Ascending aorta (tissue), 2 donors: ENCODE measurements around the gene WDR64. TPM values are rescaled to one million over a fixed set of nuclear protein-coding genes. Genes with fewer than 3 reads are reported as not detected.

Experiments
- DNase-seq, 2 donors: peaks; one replicate each; pipeline ENCODE4 v3.0.0-alpha.2; 2019; ENCODE audit warnings: low spot score in 2 of 2
- H3K27ac ChIP-seq, 2 donors: fragments of 200-600 bp; sonication (generic); one replicate each; pipeline ENCODE4 v1.5.1; 2016 to 2017; ENCODE audit warnings: mild to moderate bottlenecking in 1 of 2
- H3K27me3 ChIP-seq: fragments of 200-600 bp; sonication (generic); one replicate; pipeline ENCODE4 v1.5.1; 2017
- H3K36me3 ChIP-seq, 2 donors: fragments of 200-600 bp; sonication (generic); one replicate each; pipeline ENCODE4 v1.5.1; 2016
- H3K4me1 ChIP-seq, 2 donors: fragments of 200-600 bp; sonication (generic); one replicate each; pipeline ENCODE4 v1.5.1; 2016 to 2017; ENCODE audit warnings: mild to moderate bottlenecking in 1 of 2
- H3K4me3 ChIP-seq, 2 donors: fragments of 200-600 bp; sonication (generic); one replicate each; pipeline ENCODE4 v1.5.1; 2016 to 2017; ENCODE audit warnings: mild to moderate bottlenecking in 1 of 2
- H3K9me3 ChIP-seq, 2 donors: fragments of 200-600 bp; sonication (generic); one replicate each; pipeline ENCODE4 v1.5.1; 2016
- intact Hi-C: fragments of 100-400 bp; cut with DNase I; formaldehyde crosslinking; loops from one replicate; pipeline ENCODE4 v1.15.1; 2023
- total RNA-seq: library from RNA; depleted of rRNA; stranded (reverse); fragments of >200 nt; gene quantifications from one replicate; pipeline ENCODE4 v1.1.0, GENCODE V29; 2016
- TF ChIP-seq, protein P1 (sequence below), 3 experiments: fragments of 200-600 bp in 2 of 3; fragments of 450-650 bp in 1 of 3; sonication (generic) in 2 of 3; IDR thresholded peaks; one replicate each; pipeline ENCODE4 v1.5.1; 2016 to 2019; ENCODE audit warnings: antibody characterized with exemption in 3 of 3, mild to moderate bottlenecking in 1 of 3, moderate library complexity in 1 of 3

WDR64 gene
- total RNA-seq, 1 donor from 2014 or later = not detected

DNA sequence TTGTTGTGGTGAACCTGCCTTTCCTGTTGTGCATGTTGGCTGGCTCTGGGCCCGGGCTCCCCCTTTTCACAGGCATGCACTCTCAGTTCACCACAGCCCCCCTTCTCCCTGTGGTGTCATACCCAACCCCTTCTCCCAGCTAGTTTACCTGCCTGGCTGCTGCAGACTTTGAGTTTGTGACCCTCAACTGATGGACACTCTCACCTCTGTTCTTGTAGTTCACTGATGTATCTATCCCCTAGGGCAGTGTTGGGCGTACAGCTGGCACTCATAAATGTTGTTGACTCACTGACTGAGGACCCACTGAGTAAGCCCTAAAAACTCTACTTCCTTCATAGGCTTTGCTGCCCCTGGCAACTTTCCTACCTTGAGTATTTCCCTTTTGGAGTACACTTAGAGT, 54.9 kb downstream of the WDR64 start:
- TF ChIP-seq, protein P1, sequence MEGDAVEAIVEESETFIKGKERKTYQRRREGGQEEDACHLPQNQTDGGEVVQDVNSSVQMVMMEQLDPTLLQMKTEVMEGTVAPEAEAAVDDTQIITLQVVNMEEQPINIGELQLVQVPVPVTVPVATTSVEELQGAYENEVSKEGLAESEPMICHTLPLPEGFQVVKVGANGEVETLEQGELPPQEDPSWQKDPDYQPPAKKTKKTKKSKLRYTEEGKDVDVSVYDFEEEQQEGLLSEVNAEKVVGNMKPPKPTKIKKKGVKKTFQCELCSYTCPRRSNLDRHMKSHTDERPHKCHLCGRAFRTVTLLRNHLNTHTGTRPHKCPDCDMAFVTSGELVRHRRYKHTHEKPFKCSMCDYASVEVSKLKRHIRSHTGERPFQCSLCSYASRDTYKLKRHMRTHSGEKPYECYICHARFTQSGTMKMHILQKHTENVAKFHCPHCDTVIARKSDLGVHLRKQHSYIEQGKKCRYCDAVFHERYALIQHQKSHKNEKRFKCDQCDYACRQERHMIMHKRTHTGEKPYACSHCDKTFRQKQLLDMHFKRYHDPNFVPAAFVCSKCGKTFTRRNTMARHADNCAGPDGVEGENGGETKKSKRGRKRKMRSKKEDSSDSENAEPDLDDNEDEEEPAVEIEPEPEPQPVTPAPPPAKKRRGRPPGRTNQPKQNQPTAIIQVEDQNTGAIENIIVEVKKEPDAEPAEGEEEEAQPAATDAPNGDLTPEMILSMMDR (IDR thresholded peaks at IDR 0.05) = no peak
- intact Hi-C loops = no loop called here
- H3K27me3 ChIP-seq = no peaks in the 10 kb centered on the region
- no peaks in the 10 kb centered on the region for H3K4me1 ChIP-seq
- no peak overlapping the region for H3K27ac ChIP-seq
- H3K36me3 ChIP-seq = no peaks in the 10 kb centered on the region
- H3K9me3 ChIP-seq = no peaks in the 10 kb centered on the region
- no peak for DNase-seq
- no peak overlapping the region for H3K4me3 ChIP-seq

GRCh38 chr1:241707442-241707841, 55.4 kb downstream of the WDR64 start:
- H3K36me3 ChIP-seq = no peaks in the 10 kb centered on the region
- intact Hi-C loops = no loop called here
- H3K4me3 ChIP-seq = no peak overlapping the region
- DNase-seq = no peak
- H3K4me1 ChIP-seq = no peaks in the 10 kb centered on the region
- TF ChIP-seq, protein P1 (IDR thresholded peaks at IDR 0.05) = no peak
- H3K9me3 ChIP-seq = no peaks in the 10 kb centered on the region
- H3K27ac ChIP-seq = no peak overlapping the region
- H3K27me3 ChIP-seq = no peaks in the 10 kb centered on the region

- Histone ChIP-seq H3K9me3 (no peaks in the 10 kb centered on the region), H3K36me3 (no peaks in the 10 kb centered on the region), H3K27me3 (no peaks in the 10 kb centered on the region), H3K4me3 (no peak overlapping the region), H3K4me1 (no peaks in the 10 kb centered on the region), H3K27ac (no peak overlapping the region)
- TF ChIP-seq, protein P1 (IDR thresholded peaks at IDR 0.05) = no peak
- no peak for DNase-seq
- intact Hi-C loops = no loop called here
These were observed 59.2 kb downstream of the WDR64 start for GRCh38 chr1:241711326-241711725.

GRCh38 chr1:241713316-241713715, 61.2 kb downstream of the WDR64 start:
- Histone ChIP-seq H3K4me1 (no peaks in the 10 kb centered on the region), H3K4me3 (no peak overlapping the region), H3K27me3 (no peaks in the 10 kb centered on the region), H3K9me3 (no peaks in the 10 kb centered on the region), H3K27ac (no peak overlapping the region), H3K36me3 (no peaks in the 10 kb centered on the region)
- TF ChIP-seq, protein P1 (IDR thresholded peaks at IDR 0.05) = no peak
- intact Hi-C loops = no loop called here
- DNase-seq = no peak

GRCh38 chr1:241714321-241715218, 62.5 kb downstream of the WDR64 start:
- intact Hi-C loops = no loop called here
- H3K27ac ChIP-seq = no peak overlapping the region
- TF ChIP-seq, protein P1 (IDR thresholded peaks at IDR 0.05) = no peak

More at GRCh38 chr1:241714321-241715218, 62.5 kb downstream of the WDR64 start:
- Histone ChIP-seq H3K4me3 (no peak overlapping the region), H3K27me3 (no peaks in the 10 kb centered on the region), H3K9me3 (no peaks in the 10 kb centered on the region), H3K4me1 (no peaks in the 10 kb centered on the region), H3K36me3 (no peaks in the 10 kb centered on the region)
- DNase-seq = no peak
